Skin epidermis (tissue), 12 donors: ENCODE measurements around the gene LRRC1.
"Not testable (repeated sequence)": the region's sequence is repeated elsewhere in the genome, so short reads cannot be mapped to it uniquely, and the experiment has no call there.

ENCODE experiments used
- H3K27ac ChIP-seq, 21 experiments: fragments of 200-600 bp; sonication (generic) in 11 of 21; one replicate each; pipeline ENCODE4 v1.5.0; 2020; ENCODE audit warnings: mild to moderate bottlenecking in 3 of 21, inconsistent platforms in 2 of 21, moderate library complexity in 2 of 21
- H3K4me3 ChIP-seq, 7 experiments: fragments of 200-600 bp; sonication (generic) in 2 of 7; one replicate each; pipeline ENCODE4 v1.5.0; 2020; ENCODE audit warnings: inconsistent platforms in 2 of 7, mild to moderate bottlenecking in 2 of 7, moderate library complexity in 1 of 7

LRRC1 gene

DNA sequence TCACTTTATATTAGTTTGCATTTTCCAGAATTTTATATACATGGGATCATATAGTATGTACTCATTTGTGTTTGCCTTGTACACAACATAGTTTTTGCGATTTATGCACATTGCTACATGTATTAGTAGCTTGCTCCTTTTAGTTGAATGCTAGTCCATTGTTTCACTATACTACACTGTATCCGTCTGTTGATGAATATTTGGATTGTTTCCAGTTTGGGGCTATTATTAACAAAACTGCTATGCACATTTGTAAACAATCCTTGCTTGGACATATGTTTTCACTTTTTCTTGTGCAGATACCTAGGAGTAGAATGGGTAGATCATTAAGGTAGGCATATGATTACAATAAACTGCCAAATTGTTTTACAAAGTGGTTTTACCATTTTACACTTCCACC lies 3.9 kb upstream of the LRRC1 start:
- Histone ChIP-seq H3K4me3 (no peak overlapping the region), H3K27ac (no peak overlapping the region)

DNA sequence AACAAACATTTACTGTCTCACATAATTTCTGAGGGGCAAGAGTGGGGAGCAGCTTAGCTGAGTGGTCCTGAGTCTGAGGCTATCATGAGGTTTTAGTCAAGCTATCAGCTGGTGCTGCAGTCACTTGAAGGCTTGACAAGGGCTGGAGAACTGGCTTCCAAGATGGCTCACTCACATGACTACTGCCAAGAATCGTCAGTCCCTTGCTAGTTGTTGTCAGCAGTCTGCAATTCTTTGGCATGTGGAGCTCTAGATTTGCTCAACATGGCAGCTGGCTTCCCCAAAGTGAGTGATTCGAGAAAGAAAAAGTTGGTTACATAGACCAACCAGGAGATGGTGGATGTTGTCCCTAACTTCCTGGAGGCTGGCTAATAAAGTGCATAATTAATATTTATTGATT lies 2.8 kb upstream of the LRRC1 start:
- no peak overlapping the region for H3K4me3 ChIP-seq
- H3K27ac ChIP-seq: peak overlapping the region in 1 of 21 experiments; percentile 27

DNA sequence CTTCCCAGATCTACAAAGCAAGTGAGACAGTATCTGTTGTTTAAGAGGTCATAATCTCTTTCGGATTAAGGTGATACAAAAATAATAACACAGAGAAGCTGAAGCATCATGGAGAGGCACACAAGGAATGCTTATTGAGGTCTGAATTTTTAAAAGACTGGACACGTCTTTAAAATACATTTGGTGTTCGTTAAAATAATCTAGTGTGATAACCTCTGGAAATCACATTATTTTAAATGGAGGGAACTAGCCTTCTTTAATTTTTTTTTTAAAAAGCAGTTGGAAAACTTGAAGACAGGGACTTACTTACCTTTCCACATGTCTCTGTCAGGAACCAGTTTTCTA lies 1.9 kb upstream of the LRRC1 start:
- Histone ChIP-seq H3K27ac (peak overlapping the region in 17 of 21 experiments; percentile 3 to 92 (median 81)), H3K4me3 (peak overlapping the region; percentile 64 to 90 (median 87))

DNA sequence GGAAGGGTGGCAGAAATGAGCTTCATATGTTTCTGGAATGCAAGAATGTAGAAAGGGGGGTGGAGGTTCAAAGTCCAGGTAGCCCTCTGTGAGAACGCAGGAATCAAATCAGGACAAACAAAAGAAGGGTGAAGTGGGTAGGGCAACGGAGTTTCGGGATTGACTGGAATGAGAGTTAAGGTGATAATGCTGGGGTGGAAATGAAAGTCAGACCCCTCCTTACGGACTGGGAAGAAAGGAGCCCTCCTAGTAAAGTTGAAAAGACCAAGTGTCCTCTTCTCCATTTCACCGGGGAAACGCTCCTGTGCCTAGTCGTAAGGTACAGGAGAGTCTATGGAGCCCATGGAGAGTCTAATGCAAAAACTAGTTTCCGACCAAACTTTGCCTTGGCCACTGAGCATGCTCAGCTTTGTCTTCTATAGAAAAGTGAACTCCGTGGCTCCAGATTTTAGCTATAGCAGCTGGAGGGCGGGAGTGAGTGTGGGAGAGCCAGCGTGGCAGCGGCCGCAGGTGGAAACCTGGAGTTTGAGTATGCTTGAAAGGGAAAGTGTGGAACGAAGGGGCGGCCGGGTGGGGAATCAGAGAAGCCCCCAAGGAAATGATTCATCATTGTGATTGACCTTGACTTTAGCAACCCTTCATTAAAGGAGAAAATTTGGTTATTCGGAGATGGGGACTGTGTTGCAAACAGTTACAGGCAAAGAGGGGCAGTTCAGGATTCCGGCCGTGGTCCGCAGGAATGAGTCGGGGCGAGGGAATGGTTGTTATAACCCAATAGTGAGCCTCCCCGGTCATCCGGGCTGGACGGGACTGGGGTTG lies 1.3 kb upstream of the LRRC1 start:
- H3K27ac ChIP-seq: peak overlapping the region in 20 of 21 experiments; percentile 36 to 92 (median 84)
- H3K4me3 ChIP-seq: peak overlapping the region; percentile 64 to 90 (median 87)

DNA sequence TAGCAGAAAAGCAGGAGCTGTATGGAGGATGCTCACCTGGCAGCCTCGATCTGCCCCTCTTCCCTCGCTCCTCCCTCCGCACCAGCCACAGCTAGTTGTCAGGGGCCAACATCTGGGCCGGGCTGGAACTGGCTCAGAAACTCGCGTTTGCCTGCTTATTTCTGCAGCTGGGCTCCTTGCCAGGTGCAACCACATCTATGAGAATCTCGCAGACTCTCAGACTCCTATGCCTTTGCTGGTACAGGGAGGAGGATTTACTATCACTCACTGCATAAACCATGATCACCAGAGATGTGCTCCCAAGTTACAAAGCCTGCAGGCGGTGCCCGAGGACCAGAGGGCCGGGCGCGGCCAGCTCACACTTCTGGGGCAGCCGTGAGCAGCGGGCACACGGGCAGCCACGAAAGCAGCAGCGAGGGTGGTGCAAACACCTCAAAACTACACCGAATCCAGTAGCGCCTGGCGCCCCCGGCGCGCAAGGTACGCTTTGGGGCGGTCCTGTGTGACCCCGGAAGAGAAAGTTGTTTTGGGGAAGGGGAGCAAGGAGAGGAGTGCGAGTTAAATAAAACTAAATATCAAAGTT lies 577 bp upstream of the LRRC1 start:
- Histone ChIP-seq H3K27ac (peak overlapping the region in 20 of 21 experiments; percentile 59 to 92 (median 84)), H3K4me3 (peak overlapping the region; percentile 64 to 90 (median 87))

DNA sequence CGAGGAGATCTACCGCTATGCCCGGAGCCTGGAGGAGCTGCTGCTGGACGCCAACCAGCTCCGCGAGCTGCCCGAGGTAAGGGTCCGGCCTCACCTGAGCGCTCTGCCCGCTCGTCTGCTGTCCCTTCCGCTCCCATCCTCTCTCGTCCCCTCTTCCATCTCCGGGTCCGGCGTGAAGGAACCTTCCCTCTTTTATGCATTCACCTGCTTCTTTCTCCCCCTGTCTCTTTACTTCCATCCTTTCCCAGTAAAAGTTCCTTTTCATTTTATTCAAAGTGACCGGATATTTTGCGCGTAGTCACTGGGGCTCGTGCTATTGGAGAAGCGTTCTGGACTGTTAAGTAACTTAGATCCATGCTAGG lies 516 bp downstream of the LRRC1 start:
- peak overlapping the region in 20 of 21 experiments; percentile 59 to 92 (median 84) for H3K27ac ChIP-seq
- peak overlapping the region; percentile 64 to 90 (median 87) for H3K4me3 ChIP-seq

DNA sequence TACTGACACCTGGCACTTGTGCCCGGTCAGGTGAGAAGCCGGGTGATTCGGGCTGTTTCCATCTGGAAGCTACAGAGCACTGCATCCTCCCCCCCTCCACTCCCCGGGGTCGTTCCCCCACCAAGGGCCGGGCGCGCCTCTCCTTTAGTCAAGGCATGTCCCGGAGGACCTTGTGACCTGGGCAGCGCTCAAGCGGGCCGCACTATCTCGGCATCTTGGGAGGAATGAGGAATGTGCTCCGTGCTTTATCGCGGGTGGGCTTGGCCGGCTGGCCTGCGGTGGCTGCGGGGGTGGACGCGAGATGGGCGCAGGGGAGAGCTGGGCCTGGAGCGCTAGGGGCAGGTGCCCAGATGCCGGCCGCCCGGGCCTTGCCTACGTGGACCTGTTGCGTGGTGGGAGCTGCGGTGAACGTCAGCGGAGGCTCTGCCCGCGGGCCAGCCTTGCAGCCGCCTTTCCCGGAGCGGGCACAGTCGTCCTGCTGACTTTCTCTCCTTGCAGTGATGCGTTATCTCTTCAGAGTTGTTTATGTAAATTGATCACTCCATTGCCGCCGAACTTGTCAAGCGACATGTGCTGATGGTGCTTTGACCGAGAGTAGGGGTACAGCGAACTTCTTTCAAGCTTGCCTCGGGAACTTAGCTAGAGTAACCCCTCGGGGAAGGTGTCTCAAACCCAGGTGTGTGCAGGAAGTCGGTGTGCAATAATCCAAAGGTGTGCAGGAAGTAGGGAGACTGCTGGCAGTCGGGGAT lies 1.1 kb downstream of the LRRC1 start:
- Histone ChIP-seq H3K27ac (peak overlapping the region in 18 of 21 experiments; percentile 7 to 92 (median 84)), H3K4me3 (peak overlapping the region; percentile 64 to 90 (median 87))

DNA sequence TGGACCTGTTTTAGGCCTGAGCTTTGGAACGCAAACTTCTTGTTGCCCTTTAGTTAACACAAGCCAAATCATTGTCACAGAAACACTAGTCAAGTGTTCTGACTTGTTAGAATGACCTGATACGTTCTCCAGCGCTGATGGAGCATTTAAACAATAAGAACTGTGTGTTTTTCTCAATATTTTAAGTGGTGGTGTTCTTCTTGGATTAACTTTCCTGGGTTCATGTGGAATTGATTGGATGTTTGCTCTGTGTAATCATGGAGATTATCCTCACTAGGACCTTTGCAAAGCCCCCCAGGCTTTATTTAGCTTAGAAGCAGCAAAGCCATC lies 1.6 kb downstream of the LRRC1 start:
- H3K4me3 ChIP-seq: peak overlapping the region in 6 of 7 experiments; percentile 64 to 90 (median 83)
- peak overlapping the region in 13 of 21 experiments; percentile 67 to 92 (median 85) for H3K27ac ChIP-seq

DNA sequence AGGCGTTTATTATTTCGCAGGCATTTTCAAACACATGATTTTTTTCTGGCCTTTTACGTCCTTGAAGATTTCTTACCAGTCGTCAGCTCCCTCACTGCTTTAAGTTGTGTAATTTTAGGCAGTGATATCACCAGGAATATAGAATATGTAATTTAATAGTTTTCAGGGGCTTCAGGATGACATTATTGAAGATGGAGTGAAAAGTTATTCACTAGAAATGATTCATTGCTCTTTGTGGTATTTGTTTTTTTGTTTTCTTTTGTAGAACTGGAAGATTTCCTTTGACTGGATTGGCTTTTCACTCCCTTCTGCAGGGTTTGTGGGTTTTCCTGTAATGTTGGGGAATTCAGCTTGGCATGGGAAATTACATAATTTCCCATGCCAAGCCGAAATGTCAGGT lies 2.0 kb downstream of the LRRC1 start:
- peak overlapping the region in 5 of 7 experiments; percentile 64 to 90 (median 79) for H3K4me3 ChIP-seq
- H3K27ac ChIP-seq: peak overlapping the region in 7 of 21 experiments; percentile 67 to 92 (median 84)

DNA sequence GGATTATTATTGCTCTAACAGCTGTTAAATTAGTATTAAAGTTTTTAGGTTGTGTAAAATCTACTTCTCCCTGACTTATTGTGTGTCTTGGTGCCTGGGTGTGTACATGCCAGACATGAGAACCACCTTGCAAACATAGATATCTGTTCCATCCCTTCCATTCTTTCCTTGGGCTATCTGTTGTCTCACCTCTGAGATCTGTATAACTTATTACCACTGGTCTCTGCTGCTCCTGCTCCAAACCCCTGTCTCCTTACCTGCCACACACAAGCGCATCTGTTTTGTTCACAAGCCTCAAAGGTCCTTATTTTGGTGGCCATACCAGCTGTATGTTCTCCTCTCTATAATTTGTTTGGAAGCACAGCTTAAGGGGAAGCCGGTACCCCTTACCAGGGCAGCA lies 2.5 kb downstream of the LRRC1 start:
- peak overlapping the region in 2 of 21 experiments; percentile 17 to 67 for H3K27ac ChIP-seq
- H3K4me3 ChIP-seq: no peak overlapping the region

DNA sequence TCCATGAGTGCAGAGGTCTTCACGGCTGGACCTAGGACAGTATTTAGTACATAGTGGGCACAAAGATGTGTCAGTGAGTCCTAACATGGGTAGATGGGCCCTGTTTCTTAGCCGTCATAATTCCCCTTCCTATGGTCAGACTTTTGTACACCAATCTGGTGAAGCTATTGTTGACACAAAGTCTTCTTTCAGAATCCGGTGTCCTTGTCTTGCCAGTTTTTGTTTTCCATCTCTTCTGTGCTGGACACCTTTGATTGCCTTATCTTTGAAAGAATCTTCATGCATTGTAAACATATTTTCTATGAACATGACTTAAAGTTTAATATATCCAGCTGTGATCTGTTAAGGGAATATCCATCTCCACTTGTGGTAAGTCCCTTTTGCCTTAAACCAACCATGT lies 4.5 kb downstream of the LRRC1 start:
- Histone ChIP-seq H3K4me3 (no peak overlapping the region), H3K27ac (no peak overlapping the region)

DNA sequence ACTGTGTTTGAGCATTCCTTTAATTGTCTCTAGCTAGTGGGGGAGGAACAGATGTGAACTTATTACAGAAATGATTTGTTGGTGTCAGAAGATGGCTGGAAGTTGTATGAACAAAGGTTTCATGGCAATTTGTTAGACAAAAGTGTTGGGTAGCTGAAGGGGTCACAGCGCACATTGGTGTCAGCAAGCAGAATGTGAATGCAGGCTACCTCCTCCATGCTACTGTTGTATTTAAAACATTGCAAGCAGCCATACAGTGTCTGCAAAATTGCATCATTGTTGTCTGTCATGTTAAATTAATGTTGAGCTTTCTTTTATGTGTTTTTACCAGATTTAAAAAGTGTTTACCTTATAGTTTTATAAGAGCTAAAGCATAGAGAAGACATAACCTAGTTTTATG lies 6.2 kb downstream of the LRRC1 start:
- H3K27ac ChIP-seq: no peak overlapping the region
- no peak overlapping the region for H3K4me3 ChIP-seq

DNA sequence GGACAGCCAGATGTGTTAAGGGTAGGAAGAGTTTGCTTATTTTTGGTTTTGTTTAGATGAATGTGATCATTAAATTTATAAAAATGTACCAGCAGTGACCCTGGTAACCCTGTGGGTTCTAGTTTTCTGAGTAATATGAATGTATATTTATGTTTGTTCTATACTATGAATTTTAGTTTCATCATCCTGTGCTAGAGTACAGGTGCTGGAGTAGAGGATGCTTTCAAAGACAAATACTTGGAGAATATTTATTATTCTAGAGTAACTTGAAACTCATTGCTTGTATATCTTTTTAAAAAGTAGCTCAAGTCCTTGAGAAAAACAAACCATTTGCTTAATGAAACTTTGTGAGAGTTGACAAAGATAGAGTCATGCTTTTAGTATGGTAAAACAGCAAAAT lies 7.8 kb downstream of the LRRC1 start:
- no peak overlapping the region for H3K27ac ChIP-seq
- H3K4me3 ChIP-seq: no peak overlapping the region

DNA sequence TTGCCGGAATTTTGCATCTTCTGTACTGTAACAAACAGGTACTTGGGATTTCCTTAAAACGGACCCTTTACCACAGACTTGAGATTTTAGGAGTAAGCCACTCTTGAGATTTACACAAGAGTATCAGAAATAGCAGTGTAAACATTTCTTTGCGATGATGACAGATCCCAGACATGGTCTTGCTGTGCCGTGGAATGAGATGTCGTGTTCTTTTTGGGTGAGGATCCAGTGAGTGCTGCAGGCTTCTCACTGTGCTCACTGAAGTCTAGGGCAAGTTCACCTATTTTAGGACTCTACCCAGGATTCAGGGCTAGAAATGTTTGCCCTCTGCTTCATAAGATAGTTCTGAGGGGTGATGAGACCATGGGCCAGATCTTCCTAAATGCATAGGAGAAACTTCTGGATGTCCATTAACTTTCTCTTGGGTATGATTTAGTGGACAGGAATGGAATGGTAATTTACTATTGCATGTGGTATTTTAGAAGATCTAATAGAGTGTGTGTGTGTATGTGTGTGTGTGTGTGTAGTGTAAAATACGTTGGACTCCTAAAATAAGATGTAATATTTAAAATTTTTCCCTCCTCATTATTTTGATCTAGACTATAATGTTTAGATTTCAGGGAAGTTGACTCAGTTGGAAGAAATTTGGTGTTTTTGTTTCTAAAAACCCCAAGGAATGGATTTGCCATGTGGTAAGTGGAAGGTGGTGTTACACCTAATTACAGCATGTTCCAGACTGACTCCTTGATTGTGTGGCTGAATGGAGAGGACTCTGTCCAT lies 8.5 kb downstream of the LRRC1 start:
- Histone ChIP-seq H3K4me3 (no peak overlapping the region), H3K27ac (no peak overlapping the region)

DNA sequence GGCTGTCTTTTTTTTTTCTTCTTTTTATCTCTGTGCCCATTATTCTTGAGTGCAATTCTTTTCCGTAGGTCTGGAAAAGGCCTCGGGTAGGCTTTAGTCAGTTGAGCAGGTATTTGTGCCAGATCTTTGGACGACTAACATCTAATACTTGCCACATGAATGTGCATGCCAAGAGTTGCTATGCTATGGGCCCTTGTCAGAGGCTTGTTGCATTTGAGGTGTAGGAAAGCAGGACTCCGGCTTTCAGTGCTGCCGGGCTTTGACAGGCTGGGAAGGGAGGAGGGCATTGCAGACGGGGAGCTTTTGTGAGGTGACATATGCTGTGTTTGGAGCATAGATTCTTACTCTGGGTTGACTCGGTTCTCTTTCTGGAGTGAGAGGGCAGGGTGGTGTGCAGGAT lies 10.2 kb downstream of the LRRC1 start:
- no peak overlapping the region for H3K4me3 ChIP-seq
- H3K27ac ChIP-seq: no peak overlapping the region

DNA sequence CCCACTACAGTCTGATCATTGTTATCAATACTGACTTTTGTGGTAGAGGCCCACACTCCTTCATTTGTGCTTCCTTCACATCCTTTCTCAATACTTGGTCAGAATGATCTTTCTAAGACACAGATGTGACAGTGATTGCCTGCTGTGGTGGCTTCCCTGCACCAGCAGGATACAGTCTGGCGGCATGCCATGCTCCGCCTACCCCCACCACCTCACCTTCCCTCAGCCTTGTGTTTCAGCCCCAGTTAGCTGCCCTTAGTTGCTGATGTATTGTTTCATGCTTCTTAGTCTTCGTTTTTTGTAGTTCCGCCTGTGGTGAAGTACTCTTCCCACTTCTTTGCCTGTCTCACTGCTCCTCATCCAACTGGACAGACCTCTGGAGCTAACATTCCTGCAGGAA lies 10.9 kb downstream of the LRRC1 start:
- Histone ChIP-seq H3K27ac (no peak overlapping the region), H3K4me3 (no peak overlapping the region)

DNA sequence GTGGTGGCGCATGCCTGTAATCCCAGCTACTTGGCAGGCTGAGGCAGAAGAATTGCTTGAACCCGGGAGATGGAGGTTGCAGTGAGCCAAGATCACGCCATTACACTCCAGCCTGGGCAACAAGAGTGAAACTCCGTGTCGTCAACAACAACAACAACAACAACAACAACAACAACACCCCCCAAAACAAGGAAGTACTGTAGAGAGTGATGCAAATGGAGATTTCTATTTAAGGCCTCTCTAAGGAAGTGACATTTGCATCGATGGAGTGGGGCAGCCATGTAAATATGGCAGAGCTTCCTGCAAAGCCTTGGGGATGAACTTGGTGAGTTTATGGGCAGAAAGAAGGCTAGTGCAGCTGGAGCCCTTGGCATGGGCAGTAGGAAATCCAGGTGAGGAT lies 12.8 kb downstream of the LRRC1 start:
- not testable (repeated sequence) for H3K4me3 ChIP-seq, H3K27ac ChIP-seq

DNA sequence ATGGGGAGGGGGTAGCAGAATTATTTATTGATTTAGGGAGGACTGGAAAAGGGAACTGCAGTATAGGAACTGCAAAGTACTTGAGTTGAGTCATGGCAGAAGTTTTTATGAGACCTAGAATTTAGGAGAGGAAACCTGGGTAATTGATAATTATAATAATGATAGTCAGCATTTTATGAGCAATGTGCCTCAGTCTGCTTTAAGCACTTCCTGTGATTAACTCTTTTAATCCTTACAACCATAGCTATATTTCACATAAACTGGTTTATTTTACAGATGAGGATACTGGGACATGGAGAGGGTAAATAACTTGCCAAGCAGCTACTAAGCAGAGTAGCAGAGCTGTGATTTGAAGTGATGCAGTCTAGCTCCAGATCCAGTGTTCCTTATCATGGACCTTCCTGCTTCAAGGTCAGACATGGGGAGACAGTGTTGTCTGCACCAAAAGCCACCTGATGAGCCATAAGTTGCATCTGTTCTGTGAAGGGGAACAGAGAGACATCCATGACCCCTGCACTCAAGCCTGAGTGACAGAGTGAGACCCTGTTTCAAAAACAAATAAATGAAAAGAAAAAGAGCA lies 13.6 kb downstream of the LRRC1 start:
- no peak overlapping the region for H3K27ac ChIP-seq

DNA sequence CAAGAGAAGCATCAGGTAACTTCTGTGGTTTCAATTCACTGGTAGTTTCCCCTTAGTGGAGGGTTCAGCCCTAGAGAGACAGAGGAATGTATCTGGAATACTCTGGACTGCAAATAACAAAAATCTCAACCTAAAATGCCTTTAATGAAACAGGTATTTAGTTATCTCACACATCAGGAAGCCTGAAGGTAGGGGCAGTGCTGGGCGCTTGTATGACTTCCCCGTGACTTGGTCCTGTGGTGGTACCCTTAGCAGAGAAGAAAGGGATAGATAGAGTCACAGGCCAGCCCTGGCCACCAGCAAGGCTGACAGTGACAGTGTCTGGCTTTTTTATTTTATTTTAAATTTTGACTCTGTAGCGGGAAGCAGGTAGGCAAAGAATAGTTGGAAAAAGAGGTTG lies 14.9 kb downstream of the LRRC1 start:
- Histone ChIP-seq H3K27ac (no peak overlapping the region), H3K4me3 (no peak overlapping the region)

More for the DNA sequence above, 13.6 kb downstream of the LRRC1 start:
- no peak overlapping the region for H3K4me3 ChIP-seq

DNA sequence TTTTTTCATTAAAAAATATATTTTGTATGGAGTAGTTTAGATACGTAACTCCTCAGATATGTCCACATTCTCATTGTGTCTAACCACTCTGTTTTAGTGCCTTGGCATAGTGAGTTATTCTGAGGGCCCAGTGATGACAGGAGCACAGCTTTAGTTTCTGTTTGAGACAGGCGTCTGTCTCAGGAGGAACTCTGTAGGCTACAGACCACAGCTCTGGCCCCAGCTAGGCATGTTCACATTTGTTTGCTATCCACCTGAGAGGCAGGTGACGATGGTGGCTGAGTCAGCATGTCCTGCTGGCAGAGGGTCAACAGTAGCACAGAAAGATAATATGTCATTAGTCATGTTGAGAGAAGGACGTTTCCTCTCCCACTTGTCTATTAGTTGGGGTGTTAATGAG lies 16.3 kb downstream of the LRRC1 start:
- Histone ChIP-seq H3K4me3 (no peak overlapping the region), H3K27ac (peak overlapping the region in 14 of 21 experiments; percentile 2 to 72 (median 48))
